Upper lobe of right lung (tissue), 1 donor: ENCODE data around the gene RNU11. TPM values are rescaled to one million over a fixed set of nuclear protein-coding genes. Genes with fewer than 3 reads are reported as not detected.

Experiments used
- ATAC-seq: fragments of 200-7000 bp; cut with Tn5 transposase; one replicate; pipeline ENCODE4 v1.9.1; 2020; ENCODE audit warnings: mild to moderate bottlenecking, moderate library complexity
- DNase-seq: peaks from one replicate; pipeline ENCODE4 v3.0.0-alpha.2; 2020
- H3K27ac ChIP-seq: fragments of 200-600 bp; one replicate; pipeline ENCODE4 v1.8.0; 2022
- H3K27me3 ChIP-seq: fragments of 200-600 bp; one replicate; pipeline ENCODE4 v1.8.0; 2022; ENCODE audit warnings: mild to moderate bottlenecking
- H3K36me3 ChIP-seq: fragments of 200-600 bp; one replicate; pipeline ENCODE4 v1.8.0; 2022
- H3K4me1 ChIP-seq: fragments of 200-600 bp; one replicate; pipeline ENCODE4 v1.8.0; 2022
- H3K4me3 ChIP-seq: fragments of 200-600 bp; one replicate; pipeline ENCODE4 v1.8.0; 2022; ENCODE audit warnings: mild to moderate bottlenecking
- H3K9me3 ChIP-seq: fragments of 200-600 bp; one replicate; pipeline ENCODE4 v1.8.0; 2022
- intact Hi-C: fragments of 100-400 bp; cut with DNase I; formaldehyde crosslinking; loops from one replicate; pipeline ENCODE4 v1.11.0; 2022
- long read RNA-seq: library from polyadenylated mRNA; unstranded; transcript quantifications from one replicate; pipeline ENCODE4 v2.0.0, GENCODE V29; 2021
- total RNA-seq: library from RNA; stranded (reverse); fragmentation: NEBNext Ultra II Directional; extraction: Animal tissue kit (Norgen Biotek cat#: 25700); gene quantifications from one replicate; pipeline ENCODE4 v1.2.1, GENCODE V29; 2021
- TF ChIP-seq, protein P1 (sequence below): fragments of 200-600 bp; IDR thresholded peaks from one replicate; pipeline ENCODE4 v1.8.0; 2022; ENCODE audit warnings: antibody characterized with exemption
- donor health status: DM: no; HTN: yes; CAD: no; lungs with severe emphysema.

RNU11 gene
- total RNA-seq, result not detected
- long read RNA-seq, result 0 reads

DNA sequence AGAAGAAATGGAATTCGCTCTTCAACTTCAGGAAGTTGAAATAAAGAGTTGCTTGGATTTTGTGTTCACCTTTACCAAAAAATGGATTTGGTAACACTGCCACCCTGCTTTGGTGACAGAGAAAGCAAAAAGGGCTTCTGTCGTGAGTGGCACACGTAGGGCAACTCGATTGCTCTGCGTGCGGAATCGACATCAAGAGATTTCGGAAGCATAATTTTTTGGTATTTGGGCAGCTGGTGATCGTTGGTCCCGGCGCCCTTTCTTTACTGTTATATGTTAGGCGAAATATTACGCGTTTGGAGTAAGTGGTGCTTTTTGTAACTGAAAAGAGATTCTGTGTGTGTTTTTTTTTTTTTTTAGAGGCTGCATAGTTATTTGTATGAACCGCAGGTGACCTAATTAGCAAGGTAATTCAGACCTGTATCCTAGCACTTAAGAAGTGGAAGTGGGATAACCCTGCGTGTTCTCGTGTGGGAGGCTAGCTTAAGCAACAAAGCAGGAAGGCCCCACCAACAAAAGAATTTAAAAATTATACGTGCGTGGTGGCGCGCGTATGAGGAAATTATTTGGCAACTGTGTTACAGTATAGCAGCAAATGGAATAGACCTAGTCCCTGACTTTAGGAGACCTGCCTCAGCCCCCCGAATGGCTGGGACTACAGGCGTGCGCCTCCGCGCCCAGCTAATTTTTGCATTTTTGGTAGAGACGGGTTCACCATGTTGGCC lies at the start of gene RNU11:
Gene RNU11, plus strand, starts transcription at position 127 of the 725 bp plus-strand sequence.
- TF ChIP-seq, protein P1, sequence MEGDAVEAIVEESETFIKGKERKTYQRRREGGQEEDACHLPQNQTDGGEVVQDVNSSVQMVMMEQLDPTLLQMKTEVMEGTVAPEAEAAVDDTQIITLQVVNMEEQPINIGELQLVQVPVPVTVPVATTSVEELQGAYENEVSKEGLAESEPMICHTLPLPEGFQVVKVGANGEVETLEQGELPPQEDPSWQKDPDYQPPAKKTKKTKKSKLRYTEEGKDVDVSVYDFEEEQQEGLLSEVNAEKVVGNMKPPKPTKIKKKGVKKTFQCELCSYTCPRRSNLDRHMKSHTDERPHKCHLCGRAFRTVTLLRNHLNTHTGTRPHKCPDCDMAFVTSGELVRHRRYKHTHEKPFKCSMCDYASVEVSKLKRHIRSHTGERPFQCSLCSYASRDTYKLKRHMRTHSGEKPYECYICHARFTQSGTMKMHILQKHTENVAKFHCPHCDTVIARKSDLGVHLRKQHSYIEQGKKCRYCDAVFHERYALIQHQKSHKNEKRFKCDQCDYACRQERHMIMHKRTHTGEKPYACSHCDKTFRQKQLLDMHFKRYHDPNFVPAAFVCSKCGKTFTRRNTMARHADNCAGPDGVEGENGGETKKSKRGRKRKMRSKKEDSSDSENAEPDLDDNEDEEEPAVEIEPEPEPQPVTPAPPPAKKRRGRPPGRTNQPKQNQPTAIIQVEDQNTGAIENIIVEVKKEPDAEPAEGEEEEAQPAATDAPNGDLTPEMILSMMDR, result no peak
- H3K27me3 ChIP-seq, result no peaks in the 10 kb centered on the region
- peaks cover 21% of the 10 kb centered on the region for H3K4me1 ChIP-seq
- no peaks in the 10 kb centered on the region for H3K36me3 ChIP-seq
- peak; percentile 86 for ATAC-seq
- H3K27ac ChIP-seq, result peak within 1 kb of the TSS; percentile 98
- intact Hi-C loops, result loop anchor here (10.0 kb wide), 1 partner anchor 86 kb away; the partner anchor contains the start of gene YTHDF2
- DNase-seq, result peak; percentile 86
- no peaks in the 10 kb centered on the region for H3K9me3 ChIP-seq
- H3K4me3 ChIP-seq, result peak within 1 kb of the TSS; percentile 55

DNA sequence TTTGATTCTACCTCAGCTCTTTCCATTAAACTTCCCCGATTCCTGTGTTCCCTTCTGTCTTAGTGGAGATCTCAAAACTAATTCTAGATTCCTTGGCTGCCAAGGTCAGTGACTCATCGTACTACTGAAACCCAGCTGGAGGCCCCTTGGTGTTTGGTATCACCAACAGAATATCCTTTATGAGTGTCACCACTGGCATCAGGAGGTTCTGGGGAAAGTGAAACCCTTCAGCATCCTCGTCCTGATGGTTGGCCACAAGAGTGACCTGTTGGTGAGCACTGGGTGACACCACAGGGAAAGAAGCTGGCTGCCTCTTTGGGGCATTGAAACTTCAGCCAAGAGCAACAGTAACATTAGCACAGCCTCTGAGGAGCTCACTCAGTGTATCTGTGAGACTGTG lies 46.7 kb upstream of the RNU11 start:
- intact Hi-C loops, result no loop called here
- peaks cover 47% of the 10 kb centered on the region for H3K36me3 ChIP-seq
- ATAC-seq, result no peak
- no peak overlapping the region for H3K4me3 ChIP-seq
- TF ChIP-seq, protein P1, result no peak
- H3K27ac ChIP-seq, result no peak overlapping the region
- H3K9me3 ChIP-seq, result no peaks in the 10 kb centered on the region
- DNase-seq, result no peak
- H3K27me3 ChIP-seq, result no peaks in the 10 kb centered on the region
- no peaks in the 10 kb centered on the region for H3K4me1 ChIP-seq

DNA sequence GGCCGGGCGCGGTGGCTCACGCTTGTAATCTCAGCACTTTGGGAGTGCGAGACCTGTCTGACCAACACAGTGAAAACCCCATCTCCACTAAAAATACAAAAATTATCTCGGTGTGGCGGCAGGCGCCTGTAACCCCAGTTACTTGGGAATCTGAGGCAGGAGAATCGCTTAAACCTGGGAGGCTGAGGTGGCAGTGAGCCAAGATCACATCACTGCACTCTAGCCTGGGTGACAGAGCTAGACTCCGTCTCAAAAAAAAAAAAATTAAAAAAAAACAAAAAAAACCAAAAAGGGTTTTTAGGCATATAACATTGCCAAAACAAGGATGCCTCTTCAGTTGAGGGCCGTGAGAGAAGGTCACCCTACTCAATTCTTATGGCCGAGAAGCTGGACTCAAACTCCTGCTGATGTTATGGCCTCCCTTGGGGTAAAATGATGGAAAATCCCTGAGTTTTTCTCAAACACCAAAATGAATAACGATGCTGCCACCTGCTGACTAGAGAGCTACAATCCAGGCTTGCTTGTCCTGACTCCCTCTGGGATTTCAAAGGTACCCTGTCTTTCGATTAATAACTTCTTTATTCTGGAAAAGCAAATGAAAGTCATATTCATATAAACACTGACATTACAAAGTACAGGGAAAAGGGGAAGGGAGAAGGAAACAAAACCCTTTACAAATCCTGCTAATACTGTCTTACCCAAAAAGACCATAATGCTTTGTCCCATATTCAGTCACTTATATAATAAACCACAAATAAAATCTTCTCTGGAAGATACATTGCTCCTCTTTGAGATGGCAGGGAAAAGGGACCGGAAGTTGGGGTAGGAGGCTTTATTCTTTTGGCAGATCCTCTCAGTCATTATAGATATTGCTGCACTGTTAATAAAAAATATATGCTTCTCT lies 45.6 kb upstream of the RNU11 start:
- no peak for DNase-seq
- ATAC-seq, result peak; percentile 81
- Histone ChIP-seq H3K27me3 (no peaks in the 10 kb centered on the region), H3K9me3 (no peaks in the 10 kb centered on the region), H3K4me3 (no peak overlapping the region), H3K4me1 (no peaks in the 10 kb centered on the region), H3K36me3 (peaks cover 58% of the 10 kb centered on the region), H3K27ac (no peak overlapping the region)
- intact Hi-C loops, result no loop called here
- TF ChIP-seq, protein P1, result peak; percentile 61

DNA sequence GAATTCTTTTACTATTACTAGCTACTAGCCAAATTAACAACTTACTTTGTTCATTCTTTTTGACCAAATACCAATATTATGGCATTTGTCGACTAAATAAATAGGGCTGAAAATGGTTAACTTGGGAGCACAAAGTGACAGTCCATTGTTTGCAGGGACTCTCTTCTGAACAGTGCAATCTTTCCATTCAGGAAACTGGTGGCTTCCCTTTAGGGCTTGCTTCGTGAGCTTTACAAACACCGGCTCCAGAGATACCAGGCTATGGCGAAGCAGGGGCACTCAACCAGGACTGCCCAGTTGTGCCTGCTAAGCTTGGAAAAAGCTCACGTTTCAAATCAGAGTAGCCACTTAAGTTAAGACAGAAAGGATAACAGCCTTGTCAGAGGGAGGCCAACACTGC lies 44.0 kb upstream of the RNU11 start:
- Histone ChIP-seq H3K9me3 (no peaks in the 10 kb centered on the region), H3K4me1 (no peaks in the 10 kb centered on the region), H3K4me3 (no peak overlapping the region), H3K27ac (no peak overlapping the region), H3K36me3 (peaks cover 71% of the 10 kb centered on the region), H3K27me3 (no peaks in the 10 kb centered on the region)
- no peak for ATAC-seq
- TF ChIP-seq, protein P1, result no peak
- no peak for DNase-seq
- intact Hi-C loops, result no loop called here

DNA sequence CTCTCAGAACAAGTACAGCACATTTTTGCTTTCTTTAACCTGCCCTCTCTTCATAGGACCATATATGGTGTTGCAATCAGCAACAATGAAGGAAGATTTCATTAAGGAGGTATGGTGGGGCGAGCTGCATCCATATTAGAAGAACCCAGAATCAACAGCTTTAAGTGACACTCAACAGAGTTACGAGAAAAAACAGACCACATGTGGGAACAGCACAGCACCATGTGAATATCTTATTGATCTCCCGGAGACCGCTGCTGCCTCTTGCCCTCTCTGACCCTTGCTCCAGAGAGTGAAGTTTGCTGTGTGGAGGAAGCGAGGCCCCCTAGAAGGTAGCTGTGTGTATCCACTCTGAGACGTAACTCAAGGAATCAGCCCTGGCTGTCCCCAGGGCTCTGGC lies 43.4 kb upstream of the RNU11 start:
- TF ChIP-seq, protein P1, result no peak
- DNase-seq, result no peak
- H3K36me3 ChIP-seq, result peaks cover 77% of the 10 kb centered on the region
- no peaks in the 10 kb centered on the region for H3K4me1 ChIP-seq
- no peaks in the 10 kb centered on the region for H3K27me3 ChIP-seq
- no peak overlapping the region for H3K27ac ChIP-seq
- no peak for ATAC-seq
- intact Hi-C loops, result no loop called here
- no peak overlapping the region for H3K4me3 ChIP-seq
- no peaks in the 10 kb centered on the region for H3K9me3 ChIP-seq
